Neural cell (in vitro differentiated cells): ENCODE measurements around the gene CHL1. TPM values are rescaled to one million over a fixed set of nuclear protein-coding genes. Genes with fewer than 3 reads are reported as not detected.

Experiments
- H2AFZ ChIP-seq: fragments of 200-600, 300-800 bp; sonication (generic), shearing (Covaris generic); 2 replicates; pipeline ENCODE4 v1.6.0; 2014; ENCODE audit warnings: low read depth, mild to moderate bottlenecking, antibody characterized with exemption, low read length, moderate library complexity
- H3F3A ChIP-seq: fragments of 200-600 bp; shearing (Covaris generic); 2 replicates; pipeline ENCODE4 v1.6.1; 2016; ENCODE audit warnings: mild to moderate bottlenecking, moderate library complexity, mixed read lengths, antibody characterized with exemption, low read length; ENCODE audit not compliant: insufficient read depth, poor library complexity, severe bottlenecking
- H3K27ac ChIP-seq: fragments of 200-600, 300-800 bp; sonication (generic), shearing (Covaris generic); 2 replicates; pipeline ENCODE4 v1.5.1; 2014; ENCODE audit warnings: mild to moderate bottlenecking, low read length, moderate library complexity
- H3K27me3 ChIP-seq: fragments of 300-800, 200-600 bp; sonication (generic), shearing (Covaris generic); 2 replicates; pipeline ENCODE4 v1.6.0; 2014; ENCODE audit warnings: mild to moderate bottlenecking, low read depth, low read length, moderate library complexity; ENCODE audit not compliant: insufficient read depth
- H3K36me3 ChIP-seq: fragments of 300-800, 200-600 bp; sonication (generic), shearing (Covaris generic); 2 replicates; pipeline ENCODE4 v1.5.1; 2014; ENCODE audit warnings: mild to moderate bottlenecking, antibody characterized with exemption, low read length, moderate library complexity; ENCODE audit not compliant: insufficient read depth
- H3K4me2 ChIP-seq: fragments of 300-800, 200-600 bp; sonication (generic), shearing (Covaris generic); 2 replicates; pipeline ENCODE4 v1.6.0; 2014; ENCODE audit warnings: mild to moderate bottlenecking, low read length
- H3K4me3 ChIP-seq: fragments of 300-800, 200-600 bp; sonication (generic), shearing (Covaris generic); 2 replicates; pipeline ENCODE4 v1.5.1; 2014; ENCODE audit warnings: mild to moderate bottlenecking, low read length, moderate library complexity
- H3K79me2 ChIP-seq: fragments of 200-600 bp; shearing (Covaris generic); replicated peaks from 2 replicates; pipeline ENCODE4 v1.6.0; 2014; ENCODE audit warnings: mild to moderate bottlenecking, low read length, moderate library complexity; ENCODE audit not compliant: insufficient read depth
- H3K9ac ChIP-seq: fragments of 300-800, 200-600 bp; sonication (generic), shearing (Covaris generic); 2 replicates; pipeline ENCODE4 v1.6.1; 2016; ENCODE audit warnings: mild to moderate bottlenecking, low read length, mixed read lengths
- H3K9me2 ChIP-seq: fragments of 200-600 bp; shearing (Covaris generic); 2 replicates; pipeline ENCODE4 v1.6.1; 2016; ENCODE audit warnings: mild to moderate bottlenecking, low read length, mixed read lengths; ENCODE audit not compliant: insufficient read depth
- H3K9me3 ChIP-seq: fragments of 200-600, 300-800 bp; sonication (generic), shearing (Covaris generic); 2 replicates; pipeline ENCODE4 v1.6.1; 2016; ENCODE audit warnings: mild to moderate bottlenecking, mixed run types, low read length, moderate library complexity, mixed read lengths
- H4K20me1 ChIP-seq: fragments of 200-600 bp; shearing (Covaris generic); 2 replicates; pipeline ENCODE4 v1.6.1; 2016; ENCODE audit warnings: mild to moderate bottlenecking, mixed run types; ENCODE audit not compliant: insufficient read depth
- CTCF ChIP-seq: fragments of 450-650 bp; IDR thresholded peaks from 2 replicates; pipeline ENCODE4 v1.5.1; 2014; ENCODE audit warnings: antibody characterized with exemption, mild to moderate bottlenecking, moderate library complexity; ENCODE audit not compliant: poor library complexity, severe bottlenecking
- EP300 ChIP-seq: fragments of 450-650 bp; conservative IDR thresholded peaks from 2 replicates; pipeline ENCODE4 v1.6.1; 2014; ENCODE audit warnings: antibody characterized with exemption, mild to moderate bottlenecking, moderate library complexity; ENCODE audit not compliant: poor library complexity, severe bottlenecking
- EZH2 ChIP-seq: fragments of 200-600, 300-800 bp; shearing (Covaris generic), sonication (generic); IDR thresholded peaks from 2 replicates; pipeline ENCODE4 v1.6.1; 2014; ENCODE audit warnings: antibody characterized with exemption, low read length, borderline replicate concordance, mild to moderate bottlenecking; ENCODE audit not compliant: insufficient read depth, poor library complexity, severe bottlenecking
- MXI1 ChIP-seq: fragments of 450-650 bp; conservative IDR thresholded peaks from 2 replicates; pipeline ENCODE4 v1.6.1; 2014; ENCODE audit warnings: antibody characterized with exemption, mild to moderate bottlenecking; ENCODE audit not compliant: poor library complexity, severe bottlenecking
- POLR2AphosphoS5 ChIP-seq: IDR thresholded peaks from 2 replicates; pipeline ENCODE4 v1.6.1; 2012
- RAD21 ChIP-seq: fragments of 450-650 bp; conservative IDR thresholded peaks from 2 replicates; pipeline ENCODE4 v1.6.1; 2014; ENCODE audit warnings: antibody characterized with exemption, mild to moderate bottlenecking, moderate library complexity
- REST ChIP-seq: IDR thresholded peaks from 2 replicates; pipeline ENCODE4 v1.6.1; 2012; ENCODE audit warnings: borderline replicate concordance
- SMC3 ChIP-seq: fragments of 450-650 bp; conservative IDR thresholded peaks from 2 replicates; pipeline ENCODE4 v1.6.1; 2014; ENCODE audit warnings: antibody characterized with exemption, mild to moderate bottlenecking, moderate library complexity; ENCODE audit not compliant: poor library complexity
- TAF1 ChIP-seq: IDR thresholded peaks from 2 replicates; pipeline ENCODE4 v1.6.1; 2012; ENCODE audit warnings: low read depth
- polyA plus RNA-seq: library from polyadenylated mRNA; depleted of rRNA; stranded (reverse); fragments of >200 nt; gene quantifications from 2 replicates; pipeline ENCODE4 v1.2.3, GENCODE V29; 2014

The CHL1 gene
- polyA plus RNA-seq, 1 donor from 2014 or later = 199 TPM

- Histone ChIP-seq H3K4me2 (no peak overlapping the region), H3F3A (no peaks in the 10 kb centered on the region), H3K79me2 (no peaks in the 10 kb centered on the region), H3K36me3 (no peaks in the 10 kb centered on the region), H3K9ac (no peak overlapping the region), H3K9me3 (no peaks in the 10 kb centered on the region), H3K9me2 (no peaks in the 10 kb centered on the region), H3K27me3 (no peaks in the 10 kb centered on the region), H2AFZ (no peak overlapping the region), H3K4me3 (no peak overlapping the region), H4K20me1 (no peaks in the 10 kb centered on the region), H3K27ac (no peak overlapping the region)
- TF ChIP-seq EZH2 = no peak
Measured at GRCh38 chr3:373193-373779, 176.7 kb downstream of the CHL1 start.

GRCh38 chr3:374459-374858, 177.9 kb downstream of the CHL1 start:
- no peak overlapping the region for H2AFZ ChIP-seq
- no peak overlapping the region for H3K9ac ChIP-seq
- no peak overlapping the region for H3K27ac ChIP-seq
- no peak overlapping the region for H3K4me3 ChIP-seq
- H3K36me3 ChIP-seq = peaks cover 4% of the 10 kb centered on the region
- no peak overlapping the region for H3K4me2 ChIP-seq
- H3K9me2 ChIP-seq = no peaks in the 10 kb centered on the region
- no peaks in the 10 kb centered on the region for H3K79me2 ChIP-seq
- H3K9me3 ChIP-seq = no peaks in the 10 kb centered on the region
- H3K27me3 ChIP-seq = no peaks in the 10 kb centered on the region
- TF ChIP-seq RAD21 (no peak), EZH2 (no peak), CTCF (no peak), MXI1 (no peak), POLR2AphosphoS5 (no peak), EP300 (no peak), REST (no peak), TAF1 (no peak), SMC3 (no peak)
- H4K20me1 ChIP-seq = no peaks in the 10 kb centered on the region
- H3F3A ChIP-seq = no peaks in the 10 kb centered on the region

GRCh38 chr3:377158-377561, 180.6 kb downstream of the CHL1 start:
- no peak overlapping the region for H2AFZ ChIP-seq
- peaks cover 4% of the 10 kb centered on the region for H3K36me3 ChIP-seq
- H3K9me2 ChIP-seq = no peaks in the 10 kb centered on the region
- no peaks in the 10 kb centered on the region for H3F3A ChIP-seq
- no peaks in the 10 kb centered on the region for H3K9me3 ChIP-seq
- H3K27ac ChIP-seq = no peak overlapping the region
- H4K20me1 ChIP-seq = no peaks in the 10 kb centered on the region
- H3K4me2 ChIP-seq = no peak overlapping the region
- H3K9ac ChIP-seq = no peak overlapping the region
- no peaks in the 10 kb centered on the region for H3K27me3 ChIP-seq
- no peak overlapping the region for H3K4me3 ChIP-seq
- H3K79me2 ChIP-seq = no peaks in the 10 kb centered on the region
- TF ChIP-seq MXI1 (no peak), RAD21 (peak; percentile 88), CTCF (peak; percentile 81), SMC3 (peak; percentile 86), REST (no peak), POLR2AphosphoS5 (no peak), EZH2 (no peak), EP300 (no peak), TAF1 (no peak)
